HEK293T (cell line): Measurements from ENCODE around the gene HSPA1L.
"Not testable (repeated sequence)": the region's sequence is repeated elsewhere in the genome, so short reads cannot be mapped to it uniquely, and the experiment has no call there.

Experiments
- CTCF ChIA-PET: fragments of 350-600 bp; formaldehyde crosslinking; extraction: SDS; loops from one replicate; lab custom pipeline; 2021; ENCODE audit warnings: antibody characterized with exemption, inconsistent platforms; lab: Yijun Ruan, JAX
- POLR2A ChIA-PET: fragments of 350-600 bp; formaldehyde crosslinking; extraction: SDS; loops from one replicate; lab custom pipeline; 2020; ENCODE audit warnings: antibody characterized with exemption, inconsistent platforms; lab: Yijun Ruan, JAX
- DNase-seq: peaks from one replicate; pipeline ENCODE4 v3.0.0; 2012; ENCODE audit warnings: mixed read lengths; ENCODE audit errors: extremely low spot score
- ARNT ChIP-seq: fragments of 450-650 bp; IDR thresholded peaks from 2 replicates; pipeline ENCODE4 v1.6.1; 2017; ENCODE audit warnings: mild to moderate bottlenecking
- BHLHE40 ChIP-seq: fragments of 450-650 bp; IDR thresholded peaks from 2 replicates; pipeline ENCODE4 v1.6.1; 2016; ENCODE audit warnings: mild to moderate bottlenecking, moderate library complexity, borderline replicate concordance
- CTBP1 ChIP-seq: fragments of 450-650 bp; IDR thresholded peaks from 2 replicates; pipeline ENCODE4 v1.6.1; 2016; ENCODE audit warnings: borderline replicate concordance
- ELF4 ChIP-seq: fragments of 450-650 bp; IDR thresholded peaks from 2 replicates; pipeline ENCODE4 v1.6.1; 2017; ENCODE audit warnings: antibody characterized with exemption
- FOXA1 ChIP-seq: fragments of 450-650 bp; IDR thresholded peaks from 2 replicates; pipeline ENCODE4 v1.6.1; 2016; ENCODE audit warnings: mild to moderate bottlenecking
- FOXK2 ChIP-seq: fragments of 450-650 bp; IDR thresholded peaks from 2 replicates; pipeline ENCODE4 v1.6.1; 2016; ENCODE audit warnings: mild to moderate bottlenecking
- FOXM1 ChIP-seq: fragments of 450-650 bp; IDR thresholded peaks from 2 replicates; pipeline ENCODE4 v1.6.1; 2017; ENCODE audit warnings: mild to moderate bottlenecking, borderline replicate concordance
- HDGF ChIP-seq: fragments of 450-650 bp; IDR thresholded peaks from 2 replicates; pipeline ENCODE4 v1.6.1; 2017; ENCODE audit warnings: antibody characterized with exemption, borderline replicate concordance
- L3MBTL2 ChIP-seq: fragments of 450-650 bp; conservative IDR thresholded peaks from 2 replicates; pipeline ENCODE4 v1.6.1; 2016; ENCODE audit warnings: mild to moderate bottlenecking
- LEF1 ChIP-seq: fragments of 450-650 bp; IDR thresholded peaks from 2 replicates; pipeline ENCODE4 v1.6.1; 2017; ENCODE audit warnings: mild to moderate bottlenecking, borderline replicate concordance
- NFRKB ChIP-seq: fragments of 450-650 bp; IDR thresholded peaks from 2 replicates; pipeline ENCODE4 v1.6.1; 2016; ENCODE audit warnings: mild to moderate bottlenecking, moderate library complexity
- PKNOX1 ChIP-seq: fragments of 450-650 bp; IDR thresholded peaks from 2 replicates; pipeline ENCODE4 v1.6.1; 2016
- SP1 ChIP-seq: fragments of 450-650 bp; IDR thresholded peaks from 2 replicates; pipeline ENCODE4 v1.6.1; 2017
- SUZ12 ChIP-seq: fragments of 450-650 bp; IDR thresholded peaks from 2 replicates; pipeline ENCODE4 v1.6.1; 2016; ENCODE audit warnings: mild to moderate bottlenecking
- TARDBP ChIP-seq: fragments of 450-650 bp; IDR thresholded peaks from 2 replicates; pipeline ENCODE4 v1.6.1; 2016
- ZNF384 ChIP-seq: fragments of 450-650 bp; IDR thresholded peaks from 2 replicates; pipeline ENCODE4 v1.6.1; 2016

Gene HSPA1L

DNA sequence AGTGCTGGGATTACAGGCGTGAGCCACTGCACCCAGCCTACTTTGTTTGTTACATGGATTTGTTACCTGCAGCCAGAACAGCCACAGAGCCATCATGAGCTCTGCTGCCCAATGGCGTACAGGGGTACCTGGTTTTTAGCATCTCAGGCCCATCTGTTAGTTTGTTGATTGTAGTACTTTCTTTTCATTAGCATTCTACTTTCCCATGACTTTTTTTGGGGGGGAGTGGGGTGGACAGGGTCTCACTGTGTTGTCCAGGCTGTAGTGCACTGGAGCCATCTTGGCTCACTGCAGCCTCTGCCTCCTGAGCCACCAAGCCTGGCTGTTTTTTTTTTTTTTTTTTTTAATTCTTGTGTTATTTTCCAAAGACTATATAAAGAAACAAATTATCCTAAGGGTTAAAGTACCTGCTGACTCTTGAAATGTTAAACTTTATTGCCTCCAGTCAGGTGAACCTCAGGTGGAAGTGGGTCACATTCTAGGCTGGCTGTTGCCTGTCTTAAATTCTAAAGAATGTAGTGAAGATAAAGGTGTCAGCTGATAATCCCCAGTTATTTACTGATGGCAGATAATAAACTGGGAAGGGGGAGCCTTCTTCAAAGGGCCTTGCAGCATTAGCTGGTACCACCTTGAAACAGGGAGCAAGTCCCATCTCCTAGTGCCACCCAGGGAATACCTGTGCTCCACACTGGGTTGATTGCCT, 32.3 kb upstream of the HSPA1L start:
- ChIA-PET POLR2A (interaction anchor here (0.9 to 2.0 kb wide), 3 partner anchors 9 to 181 kb away, joined by 3 to 6 read pairs (median 4); partner anchors contain the start of gene NEU1), CTCF (no interaction called here)
- no peak for DNase-seq
- TF ChIP-seq TARDBP, result no peak
- no peak for TF ChIP-seq FOXA1

- no peak for TF ChIP-seq FOXA1
- no peak for TF ChIP-seq FOXM1
- TF ChIP-seq NFRKB, result no peak
- TF ChIP-seq HDGF, result no peak
- no peak for TF ChIP-seq BHLHE40
- no peak for TF ChIP-seq ARNT
- TF ChIP-seq ZNF384, result no peak
- TF ChIP-seq LEF1, result no peak
- no peak for TF ChIP-seq TARDBP
- no peak for TF ChIP-seq SUZ12
- TF ChIP-seq L3MBTL2, result no peak
- no peak for TF ChIP-seq FOXK2
- TF ChIP-seq PKNOX1, result no peak
- TF ChIP-seq ELF4, result no peak
- POLR2A ChIA-PET, result interaction anchor here (0.6 to 12.0 kb wide), 5 partner anchors 9 to 46 kb away, joined by 3 to 104 read pairs (median 4); partner anchors contain the start of genes HSPA1B and NEU1
- CTCF ChIA-PET, result no interaction called here
- DNase-seq, result no peak
These were observed 29.4 kb upstream of the HSPA1L start for GRCh38 chr6:31844507-31844906.

DNA sequence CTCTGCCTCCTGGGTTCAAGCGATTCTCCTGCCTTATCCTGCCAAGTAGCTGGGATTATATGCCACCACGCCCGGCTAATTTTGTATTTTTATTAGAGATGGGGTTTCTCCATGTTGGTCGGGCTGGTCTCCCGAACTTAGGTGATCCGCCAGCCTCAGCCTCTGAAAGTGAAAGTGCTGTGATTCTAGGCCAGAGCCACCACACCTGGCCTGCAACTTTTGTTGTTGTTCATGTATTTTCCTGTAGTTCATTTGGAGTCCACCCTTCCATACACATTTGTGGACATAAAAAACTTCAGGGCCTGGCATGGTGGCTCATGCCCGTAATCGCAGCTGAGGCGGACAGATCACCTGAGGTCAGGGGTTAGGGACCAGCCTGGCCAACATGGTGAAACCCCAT, 27.0 kb upstream of the HSPA1L start:
- POLR2A ChIA-PET, result interaction anchor here (1.1 to 12.0 kb wide), 3 partner anchors 16 to 57 kb away, joined by 3 to 104 read pairs (median 3); partner anchors contain the start of gene NEU1
- CTCF ChIA-PET, result no interaction called here
- DNase-seq, result no peak
- TF ChIP-seq FOXK2, result no peak
- no peak for TF ChIP-seq ZNF384
- TF ChIP-seq TARDBP, result no peak
- no peak for TF ChIP-seq SUZ12
- TF ChIP-seq ARNT, result no peak
- no peak for TF ChIP-seq LEF1
- TF ChIP-seq L3MBTL2, result no peak
- no peak for TF ChIP-seq NFRKB
- TF ChIP-seq BHLHE40, result no peak
- no peak for TF ChIP-seq CTBP1
- TF ChIP-seq SP1, result no peak
- TF ChIP-seq FOXM1, result no peak
- TF ChIP-seq HDGF, result no peak
- no peak for TF ChIP-seq FOXA1

GRCh38 chr6:31839779-31840126, 24.7 kb upstream of the HSPA1L start:
- CTCF ChIA-PET, result interaction anchor here (1.0 kb wide), 1 partner anchor 84 kb away, joined by 3 read pairs; no protein-coding TSS in a partner anchor
- POLR2A ChIA-PET, result interaction anchor here (0.6 to 12.0 kb wide), 7 partner anchors 13 to 33 kb away, joined by 3 to 104 read pairs (median 4); partner anchors contain the start of genes HSPA1A, HSPA1B, HSPA1L and LSM2
- DNase-seq, result not testable (repeated sequence)

GRCh38 chr6:31838968-31839367, 23.9 kb upstream of the HSPA1L start:
- POLR2A ChIA-PET, result interaction anchor here (0.9 to 12.0 kb wide), 5 partner anchors 8 to 34 kb away, joined by 4 to 104 read pairs (median 5); partner anchors contain the start of genes HSPA1A, HSPA1L, LSM2 and NEU1
- TF ChIP-seq LEF1, result no peak
- no peak for TF ChIP-seq FOXK2
- TF ChIP-seq FOXA1, result no peak
- no peak for TF ChIP-seq SP1
- no peak for TF ChIP-seq NFRKB
- no peak for TF ChIP-seq TARDBP
- no peak for TF ChIP-seq ZNF384
- TF ChIP-seq SUZ12, result no peak
- TF ChIP-seq PKNOX1, result no peak
- no peak for TF ChIP-seq HDGF
- no peak for TF ChIP-seq FOXM1
- no peak for TF ChIP-seq CTBP1
- no peak for TF ChIP-seq BHLHE40
- no peak for TF ChIP-seq L3MBTL2
- TF ChIP-seq ARNT, result no peak
- TF ChIP-seq ELF4, result no peak
- CTCF ChIA-PET, result interaction anchor here (0.8 to 1.0 kb wide), 2 partner anchors 84 to 114 kb away, joined by 3 to 5 read pairs; no protein-coding TSS in a partner anchor
- DNase-seq, result no peak

DNA sequence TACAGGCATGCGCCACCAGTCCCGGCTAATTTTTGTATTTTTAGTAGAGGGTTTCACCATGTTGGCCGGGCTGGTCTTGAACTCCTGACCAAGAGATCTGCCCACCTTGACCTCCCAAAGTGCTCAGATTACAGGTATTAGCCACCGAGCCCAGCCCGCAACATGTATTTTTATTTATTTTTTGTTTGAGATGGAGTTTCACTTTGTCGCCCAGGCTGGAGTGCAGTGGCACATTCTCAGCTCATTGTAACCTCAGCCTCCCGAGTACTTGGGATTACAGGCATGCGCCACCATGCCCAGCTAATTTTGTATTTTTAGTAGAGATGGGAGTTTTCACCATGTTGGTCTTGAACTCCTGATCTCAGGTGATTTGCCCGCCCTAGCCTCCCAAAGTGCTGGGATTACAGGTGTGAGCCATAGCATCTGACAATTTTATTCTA, 23.1 kb upstream of the HSPA1L start:
- DNase-seq, CTCF ChIA-PET: not testable (repeated sequence)
- POLR2A ChIA-PET, result interaction anchor here (0.9 to 12.0 kb wide), 4 partner anchors 9 to 28 kb away, joined by 4 to 104 read pairs (median 16); partner anchors contain the start of genes HSPA1A, HSPA1B, HSPA1L and NEU1

DNA sequence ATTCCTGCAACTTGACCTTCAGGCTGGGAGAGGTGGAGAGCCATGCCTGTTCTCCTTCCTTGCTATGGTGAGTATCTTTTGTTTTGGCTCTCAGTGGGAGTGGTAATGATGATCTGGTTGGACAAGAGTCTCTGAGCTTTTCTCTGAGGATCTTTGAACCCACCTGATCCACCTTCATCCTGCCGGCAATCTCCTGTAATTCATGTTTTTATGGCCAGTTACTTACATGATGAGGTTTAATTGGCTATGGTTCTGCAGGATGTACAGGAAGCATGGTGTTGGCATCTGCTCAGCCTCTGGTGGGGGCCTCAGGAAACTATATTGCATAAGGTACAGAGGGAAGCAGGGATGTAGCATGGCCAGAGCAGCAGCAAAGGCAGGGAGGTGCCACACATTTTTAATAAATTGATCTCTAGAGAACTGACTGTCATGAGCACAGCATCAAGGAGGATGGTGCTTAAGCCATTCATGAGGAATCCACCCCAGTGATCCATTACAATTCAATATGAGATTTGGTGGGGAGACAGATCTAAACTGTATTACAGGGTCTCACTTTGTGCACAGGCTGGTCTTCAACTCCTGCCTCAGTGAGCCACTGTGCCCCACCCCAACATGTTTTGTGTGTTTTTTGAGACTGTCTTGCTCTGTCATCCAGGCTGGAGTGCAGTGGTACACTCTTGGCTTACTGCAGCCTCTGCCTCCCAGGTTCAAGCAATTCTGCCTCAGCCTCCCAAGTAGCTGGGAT, 22.5 kb upstream of the HSPA1L start:
- DNase-seq, result no peak
- ChIA-PET POLR2A (interaction anchor here (0.7 to 12.0 kb wide), 9 partner anchors 10 to 177 kb away, joined by 3 to 104 read pairs (median 5); partner anchors contain the start of genes C6orf47, HSPA1A, HSPA1B and HSPA1L), CTCF (interaction anchor here (0.8 kb wide), 1 partner anchor 11 kb away, joined by 3 read pairs; no protein-coding TSS in a partner anchor)
- no peak for TF ChIP-seq FOXK2
- no peak for TF ChIP-seq BHLHE40
- no peak for TF ChIP-seq HDGF
- TF ChIP-seq LEF1, result no peak
- TF ChIP-seq SP1, result no peak
- TF ChIP-seq FOXA1, result no peak
- TF ChIP-seq FOXM1, result no peak
- no peak for TF ChIP-seq ARNT
- no peak for TF ChIP-seq ZNF384
- no peak for TF ChIP-seq ELF4
- TF ChIP-seq L3MBTL2, result no peak
- TF ChIP-seq PKNOX1, result no peak
- no peak for TF ChIP-seq CTBP1
- TF ChIP-seq NFRKB, result no peak
